H9 (cell line): ENCODE measurements around the gene MESD. TPM values are rescaled to one million over a fixed set of nuclear protein-coding genes. Genes with fewer than 3 reads are reported as not detected.

Experiments used
- DNase-seq: peaks from one replicate; pipeline ENCODE4 v3.0.0-alpha.2; 2017
- H2AFZ ChIP-seq: one replicate; pipeline ENCODE4 v1.6.1; 2013; ENCODE audit warnings: mild to moderate bottlenecking, low read length, control low read depth, moderate library complexity
- H2AK5ac ChIP-seq: 2 replicates; pipeline ENCODE4 v1.6.1; 2013; ENCODE audit warnings: low read length, control low read depth, mixed read lengths; ENCODE audit not compliant: insufficient read length
- H2BK120ac ChIP-seq: one replicate; pipeline ENCODE4 v1.6.1; 2013; ENCODE audit warnings: low read depth, mild to moderate bottlenecking, low read length, control low read depth, inconsistent platforms; ENCODE audit not compliant: poor library complexity, severe bottlenecking
- H2BK12ac ChIP-seq: 2 replicates; pipeline ENCODE4 v1.6.1; 2013; ENCODE audit warnings: low read length, control low read depth, mixed read lengths, low read depth; ENCODE audit not compliant: insufficient read length
- H2BK15ac ChIP-seq: 2 replicates; pipeline ENCODE4 v1.6.1; 2013; ENCODE audit warnings: low read depth, low read length, control low read depth
- H2BK20ac ChIP-seq: one replicate; pipeline ENCODE4 v1.6.1; 2013; ENCODE audit warnings: low read depth, mild to moderate bottlenecking, low read length, control low read depth, inconsistent platforms; ENCODE audit not compliant: poor library complexity, severe bottlenecking
- H2BK5ac ChIP-seq: 2 replicates; pipeline ENCODE4 v1.6.1; 2013; ENCODE audit warnings: low read length, control low read depth, mixed read lengths; ENCODE audit not compliant: insufficient read length
- H3K14ac ChIP-seq: 2 replicates; pipeline ENCODE4 v1.6.1; 2013; ENCODE audit warnings: low read length, control low read depth; ENCODE audit not compliant: insufficient read depth
- H3K18ac ChIP-seq: 2 replicates; pipeline ENCODE4 v1.6.1; 2013; ENCODE audit warnings: low read depth, mild to moderate bottlenecking, mixed read lengths, low read length, control low read depth; ENCODE audit not compliant: insufficient read length
- H3K23ac ChIP-seq: 2 replicates; pipeline ENCODE4 v1.6.1; 2013; ENCODE audit warnings: low read length, control low read depth, mixed read lengths, low read depth; ENCODE audit not compliant: insufficient read length
- H3K23me2 ChIP-seq: 2 replicates; pipeline ENCODE4 v1.6.1; 2013; ENCODE audit warnings: low read depth, mild to moderate bottlenecking, mixed read lengths, low read length, control low read depth; ENCODE audit not compliant: insufficient read length, poor library complexity, severe bottlenecking
- H3K27ac ChIP-seq: 2 replicates; pipeline ENCODE4 v1.5.1; 2013; ENCODE audit warnings: low read length, control low read depth, mixed read lengths, low read depth; ENCODE audit not compliant: insufficient read length
- H3K27me3 ChIP-seq: 2 replicates; pipeline ENCODE4 v1.6.1; 2013; ENCODE audit warnings: low read length, control low read depth, inconsistent platforms; ENCODE audit not compliant: insufficient read depth
- H3K4ac ChIP-seq: 2 replicates; pipeline ENCODE4 v1.6.1; 2013; ENCODE audit warnings: low read depth, mild to moderate bottlenecking, control low read depth, inconsistent platforms, low read length, moderate library complexity
- H3K4me1 ChIP-seq: 2 replicates; pipeline ENCODE4 v1.6.1; 2013; ENCODE audit warnings: low read length, control low read depth, inconsistent platforms; ENCODE audit not compliant: insufficient read depth
- H3K4me2 ChIP-seq: 2 replicates; pipeline ENCODE4 v1.6.1; 2013; ENCODE audit warnings: low read length, control low read depth, mixed read lengths; ENCODE audit not compliant: insufficient read length, insufficient read depth
- H3K56ac ChIP-seq: 2 replicates; pipeline ENCODE4 v1.6.1; 2013; ENCODE audit warnings: low read depth, mild to moderate bottlenecking, mixed read lengths, low read length, control low read depth; ENCODE audit not compliant: insufficient read length
- H3K79me1 ChIP-seq: 2 replicates; pipeline ENCODE4 v1.6.1; 2013; ENCODE audit warnings: low read depth, mild to moderate bottlenecking, moderate library complexity, low read length, control low read depth, inconsistent platforms; ENCODE audit not compliant: insufficient read depth, poor library complexity, severe bottlenecking
- H3K79me2 ChIP-seq: 2 replicates; pipeline ENCODE4 v1.6.1; 2013; ENCODE audit warnings: low read length, control low read depth, inconsistent platforms; ENCODE audit not compliant: insufficient read depth
- H3K9ac ChIP-seq: 2 replicates; pipeline ENCODE4 v1.6.1; 2013; ENCODE audit warnings: low read length, control low read depth, mixed read lengths; ENCODE audit not compliant: insufficient read length; ENCODE audit errors: extremely low read depth
- H3K9me3 ChIP-seq: one replicate; pipeline ENCODE4 v1.6.1; 2013; ENCODE audit warnings: low read depth, low read length, inconsistent platforms; ENCODE audit not compliant: control insufficient read depth
- H3T11ph ChIP-seq: one replicate; pipeline ENCODE4 v1.6.1; 2013; ENCODE audit warnings: mild to moderate bottlenecking, low read length, control low read depth, inconsistent platforms
- H4K20me1 ChIP-seq: one replicate; pipeline ENCODE4 v1.6.1; 2013; ENCODE audit not compliant: control insufficient read depth, insufficient read length, insufficient read depth
- H4K5ac ChIP-seq: 2 replicates; pipeline ENCODE4 v1.6.1; 2013; ENCODE audit warnings: low read depth, mild to moderate bottlenecking, mixed read lengths, low read length, control low read depth; ENCODE audit not compliant: insufficient read length
- H4K8ac ChIP-seq: replicated peaks from 2 replicates; pipeline ENCODE4 v1.6.1; 2013; ENCODE audit warnings: low read length, control low read depth, mixed read lengths, low read depth; ENCODE audit not compliant: insufficient read length
- H4K91ac ChIP-seq: 2 replicates; pipeline ENCODE4 v1.6.1; 2013; ENCODE audit warnings: low read depth, mild to moderate bottlenecking, moderate library complexity, mixed read lengths, low read length, control low read depth; ENCODE audit not compliant: insufficient read length
- H3K27ac Mint-ChIP-seq, 3 experiments: 2 replicates in 2 of 3; 3 replicates in 1 of 3; pipeline ENCODE4 v1.8.0; 2020 to 2021; ENCODE audit warnings: mixed read lengths in 3 of 3, mild to moderate bottlenecking in 1 of 3, moderate library complexity in 1 of 3
- H3K27me3 Mint-ChIP-seq: 2 replicates; pipeline ENCODE4 v1.8.0; 2021; ENCODE audit warnings: low read depth, mild to moderate bottlenecking, moderate library complexity, mixed read lengths
- H3K36me3 Mint-ChIP-seq, 3 experiments: 2 replicates in 2 of 3; 3 replicates in 1 of 3; pipeline ENCODE4 v1.8.0; 2020 to 2021; ENCODE audit warnings: low read depth in 3 of 3, mixed read lengths in 3 of 3; ENCODE audit not compliant: insufficient read depth in 1 of 3
- H3K4me1 Mint-ChIP-seq, 2 experiments: 2 replicates each; pipeline ENCODE4 v1.8.0; 2020; ENCODE audit warnings: mixed read lengths in 2 of 2
- H3K4me3 Mint-ChIP-seq, 2 experiments: 2 replicates in 1 of 2; 3 replicates in 1 of 2; pipeline ENCODE4 v1.8.0; 2020 to 2021; ENCODE audit warnings: mild to moderate bottlenecking in 2 of 2, mixed read lengths in 2 of 2, moderate library complexity in 1 of 2
- H3K9me3 Mint-ChIP-seq, 2 experiments: 2 replicates in 1 of 2; 3 replicates in 1 of 2; pipeline ENCODE4 v1.8.0; 2020; ENCODE audit warnings: mild to moderate bottlenecking in 2 of 2, mixed read lengths in 2 of 2, moderate library complexity in 1 of 2
- WGBS: extraction: QIAGEN DNeasy Blood & Tissue Kit; methylation state at CpG from one replicate; pipeline ENCODE4 v1.1.7; 2013; ENCODE audit warnings: missing lambda C conversion rate, low lambda C conversion rate, mixed read lengths; ENCODE audit not compliant: insufficient read length; ENCODE audit errors: extremely low coverage; 5-methylcytosine and 5-hydroxymethylcytosine counted together
- total RNA-seq: library from RNA; stranded (reverse); gene quantifications from 2 replicates; pipeline ENCODE4 v1.2.1, GENCODE V29; 2021
- TF ChIP-seq, protein P1 (sequence below): fragments of 200-600 bp; sonication (generic); conservative IDR thresholded peaks from 3 replicates; pipeline ENCODE4 v1.8.0; 2021; ENCODE audit warnings: antibody characterized with exemption, mild to moderate bottlenecking

The MESD gene
- total RNA-seq, 1 experiment from 2014 or later, result 29.1 TPM

DNA sequence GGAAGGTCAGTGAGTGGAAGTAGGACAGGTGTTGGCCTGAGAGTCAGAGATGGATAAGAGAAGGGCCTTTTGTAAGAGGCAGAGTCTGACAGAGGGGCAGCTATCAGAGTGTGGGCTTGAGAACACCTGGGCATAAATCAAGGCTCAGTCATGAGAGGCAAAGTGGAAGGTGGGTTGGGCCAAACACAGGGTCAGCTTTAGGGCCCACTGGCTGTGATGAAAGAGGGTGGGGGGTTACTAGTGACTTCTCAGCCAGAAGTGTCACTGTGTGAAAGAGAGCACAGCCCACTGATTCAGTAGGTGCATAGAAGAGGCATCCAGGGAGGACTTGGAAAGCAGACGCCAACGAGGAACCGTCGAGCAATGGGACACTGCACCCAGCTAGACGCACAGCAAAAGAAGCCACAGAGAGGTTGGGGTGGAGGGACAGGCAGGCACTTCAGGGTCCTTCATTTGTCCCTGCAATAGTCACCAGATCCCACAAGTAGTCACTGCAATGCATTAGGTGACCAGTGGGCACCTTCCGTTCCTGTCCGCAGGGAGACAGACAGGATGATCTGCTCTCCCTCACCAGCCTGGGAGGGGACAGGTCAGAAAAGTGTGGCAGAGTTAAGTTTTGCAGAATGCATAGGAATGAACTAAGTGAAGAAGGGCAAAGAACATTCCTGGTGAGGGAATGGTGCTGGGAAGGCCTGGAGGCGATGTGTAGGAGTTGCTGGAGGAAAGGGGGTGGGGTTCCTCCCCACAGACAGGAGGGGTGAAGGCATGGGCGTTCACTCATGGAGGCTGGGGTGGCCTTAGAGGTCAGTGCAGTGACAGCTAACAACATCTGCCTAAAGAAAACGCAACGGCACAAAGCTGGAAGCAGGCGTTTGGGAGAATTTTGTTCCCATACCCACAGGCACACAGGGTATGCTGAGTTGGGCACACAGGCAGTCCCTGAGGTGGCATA lies 36.3 kb downstream of the MESD start:
- H4K8ac ChIP-seq, result no peak overlapping the region
- no peak overlapping the region for H2AFZ ChIP-seq
- no peak overlapping the region for H3T11ph ChIP-seq
- no peak overlapping the region for H3K23ac ChIP-seq
- no peak overlapping the region for H4K5ac ChIP-seq
- H2BK5ac ChIP-seq, result no peak overlapping the region
- H2AK5ac ChIP-seq, result no peak overlapping the region
- H3K4ac ChIP-seq, result no peak overlapping the region
- no peaks in the 10 kb centered on the region for H3K27me3 Mint-ChIP-seq
- H3K9me3 Mint-ChIP-seq, result no peaks in the 10 kb centered on the region; a peak in 1 of 5 replicates
- H3K14ac ChIP-seq, result no peak overlapping the region
- no peak overlapping the region; the same call in 1 of the 2 replicates for H2BK15ac ChIP-seq
- WGBS, result no CpG with 5 or more reads among the region's 12 CpGs
- H3K27me3 ChIP-seq, result no peaks in the 10 kb centered on the region
- H3K36me3 Mint-ChIP-seq, result peaks cover 23 to 40% (median 25%) of the 10 kb centered on the region in 3 experiments
- no peaks in the 10 kb centered on the region for H3K9me3 ChIP-seq
- peak overlapping the region; percentile 62 to 88 (median 87) for H3K27ac Mint-ChIP-seq
- no peak for DNase-seq
- peak overlapping the region; percentile 5 for H4K91ac ChIP-seq
- H3K4me3 Mint-ChIP-seq, result no peak overlapping the region
- TF ChIP-seq, protein P1, sequence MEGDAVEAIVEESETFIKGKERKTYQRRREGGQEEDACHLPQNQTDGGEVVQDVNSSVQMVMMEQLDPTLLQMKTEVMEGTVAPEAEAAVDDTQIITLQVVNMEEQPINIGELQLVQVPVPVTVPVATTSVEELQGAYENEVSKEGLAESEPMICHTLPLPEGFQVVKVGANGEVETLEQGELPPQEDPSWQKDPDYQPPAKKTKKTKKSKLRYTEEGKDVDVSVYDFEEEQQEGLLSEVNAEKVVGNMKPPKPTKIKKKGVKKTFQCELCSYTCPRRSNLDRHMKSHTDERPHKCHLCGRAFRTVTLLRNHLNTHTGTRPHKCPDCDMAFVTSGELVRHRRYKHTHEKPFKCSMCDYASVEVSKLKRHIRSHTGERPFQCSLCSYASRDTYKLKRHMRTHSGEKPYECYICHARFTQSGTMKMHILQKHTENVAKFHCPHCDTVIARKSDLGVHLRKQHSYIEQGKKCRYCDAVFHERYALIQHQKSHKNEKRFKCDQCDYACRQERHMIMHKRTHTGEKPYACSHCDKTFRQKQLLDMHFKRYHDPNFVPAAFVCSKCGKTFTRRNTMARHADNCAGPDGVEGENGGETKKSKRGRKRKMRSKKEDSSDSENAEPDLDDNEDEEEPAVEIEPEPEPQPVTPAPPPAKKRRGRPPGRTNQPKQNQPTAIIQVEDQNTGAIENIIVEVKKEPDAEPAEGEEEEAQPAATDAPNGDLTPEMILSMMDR, result no peak
- no peak overlapping the region for H3K56ac ChIP-seq
- H3K4me1 ChIP-seq, result peaks cover 3% of the 10 kb centered on the region
- H2BK20ac ChIP-seq, result no peak overlapping the region
- no peaks in the 10 kb centered on the region for H4K20me1 ChIP-seq
- H3K9ac ChIP-seq, result no peak overlapping the region
- peak overlapping the region; percentile 44 for H3K18ac ChIP-seq
- no peak overlapping the region for H3K27ac ChIP-seq
- no peaks in the 10 kb centered on the region for H3K23me2 ChIP-seq
- no peak overlapping the region for H2BK12ac ChIP-seq
- H2BK120ac ChIP-seq, result no peak overlapping the region
- H3K79me1 ChIP-seq, result no peaks in the 10 kb centered on the region
- H3K4me2 ChIP-seq, result no peak overlapping the region
- H3K79me2 ChIP-seq, result no peaks in the 10 kb centered on the region
- peaks cover 34 to 40% of the 10 kb centered on the region in 2 experiments for H3K4me1 Mint-ChIP-seq
